Esophagus muscularis mucosa (tissue), 4 donors: ENCODE results near the gene BAZ2A. TPM values are rescaled to one million over a fixed set of nuclear protein-coding genes. Genes with fewer than 3 reads are reported as not detected.

ENCODE experiments used
- DNase-seq: peaks from one replicate; pipeline ENCODE4 v3.0.0-alpha.2; 2017; ENCODE audit errors: extremely low spot score
- H3K27ac ChIP-seq, 4 donors: fragments of 200-600 bp; sonication (generic); replicated peaks in 1 of 4; 1 replicate in 3 of 4; 2 replicates in 1 of 4; pipeline ENCODE4 v1.5.1; 2016 to 2019; ENCODE audit warnings: mild to moderate bottlenecking in 1 of 4
- H3K27me3 ChIP-seq, 4 donors: fragments of 200-600 bp; sonication (generic); one replicate each; pipeline versions ENCODE4 v1.5.1 to v1.6.0; 2016 to 2019
- H3K36me3 ChIP-seq, 4 donors: fragments of 200-600 bp; sonication (generic); one replicate each; pipeline ENCODE4 v1.5.1; 2016 to 2019
- H3K4me1 ChIP-seq, 4 donors: fragments of 200-600 bp; sonication (generic); one replicate each; pipeline ENCODE4 v1.5.1; 2016 to 2019
- H3K4me3 ChIP-seq, 4 donors: fragments of 200-600 bp; sonication (generic); 1 replicate in 2 of 4; 2 replicates in 2 of 4; pipeline ENCODE4 v1.5.1; 2016 to 2019; ENCODE audit warnings: mild to moderate bottlenecking in 4 of 4, moderate library complexity in 1 of 4
- H3K9me3 ChIP-seq, 4 donors: fragments of 200-600 bp; sonication (generic); 1 replicate in 3 of 4; 2 replicates in 1 of 4; pipeline ENCODE4 v1.5.1; 2016 to 2019
- EP300 ChIP-seq: sonication (generic); formaldehyde crosslinking; IDR thresholded peaks from one replicate; pipeline ENCODE4 v1.6.1; 2017; ENCODE audit warnings: antibody characterized with exemption
- POLR2A ChIP-seq: fragments of 450-650 bp; IDR thresholded peaks from one replicate; pipeline ENCODE4 v1.6.1; 2017; ENCODE audit warnings: antibody characterized with exemption, moderate library complexity, mild to moderate bottlenecking, low read depth
- POLR2AphosphoS5 ChIP-seq, 2 donors: sonication (generic); formaldehyde crosslinking; IDR thresholded peaks; one replicate each; pipeline ENCODE4 v1.6.1; 2017; ENCODE audit warnings: antibody characterized with exemption in 2 of 2
- WGBS: methylation state at CpG from one replicate; pipeline ENCODE4 v1.1.5; 2018; 5-methylcytosine and 5-hydroxymethylcytosine counted together
- intact Hi-C: fragments of 100-400 bp; cut with DNase I; formaldehyde crosslinking; loops from one replicate; pipeline ENCODE4 v1.15.1; 2023
- total RNA-seq, 4 donors: library from RNA; depleted of rRNA; stranded (reverse); fragments of >200 nt; gene quantifications; one replicate each; pipeline versions ENCODE4 v1.1.0 to v1.2.1, GENCODE V29; 2016
- TF ChIP-seq, protein P1 (sequence below), 3 experiments: fragments of 200-600 bp in 2 of 3; fragments of 450-650 bp in 1 of 3; sonication (generic) in 2 of 3; IDR thresholded peaks; one replicate each; pipeline ENCODE4 v1.5.1; 2017 to 2019; ENCODE audit warnings: antibody characterized with exemption in 3 of 3, mild to moderate bottlenecking in 2 of 3, moderate library complexity in 1 of 3

The BAZ2A gene
- total RNA-seq, 4 donors from 2014 or later, result 45.4 to 65.6 (median 61.5) TPM

DNA sequence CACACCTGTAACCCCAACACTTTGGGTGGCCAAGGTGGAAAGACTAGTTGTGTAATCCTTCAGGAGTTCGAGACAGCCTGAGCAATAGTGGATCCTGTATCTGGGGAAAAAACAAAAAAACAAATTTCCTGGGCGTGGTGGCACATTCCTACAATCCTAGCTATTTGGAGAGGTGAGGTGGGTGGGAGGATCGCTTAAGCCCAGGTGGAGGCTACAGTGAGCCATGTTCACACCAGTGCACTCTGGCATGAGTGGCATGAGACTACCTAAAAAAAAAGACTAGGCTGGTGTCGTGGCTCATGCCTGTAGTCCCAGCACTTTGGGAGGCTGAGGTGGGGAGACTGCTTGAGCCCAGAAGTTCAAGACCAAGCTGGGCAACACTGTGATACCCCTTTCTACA is 40.7 kb upstream of the BAZ2A start:
- H3K4me3 ChIP-seq, result no peak overlapping the region
- H3K36me3 ChIP-seq, result peaks cover 29 to 68% (median 56%) of the 10 kb centered on the region in 4 donors
- intact Hi-C loops, result no loop called here
- H3K9me3 ChIP-seq, result no peaks in the 10 kb centered on the region
- peaks cover 11 to 58% (median 39%) of the 10 kb centered on the region in 4 donors for H3K4me1 ChIP-seq
- H3K27me3 ChIP-seq, result no peaks in the 10 kb centered on the region
- no peak overlapping the region for H3K27ac ChIP-seq
- 91% methylated on average over 4 of the region's 4 CpGs for WGBS
- no peak for TF ChIP-seq EP300
- TF ChIP-seq, protein P1, sequence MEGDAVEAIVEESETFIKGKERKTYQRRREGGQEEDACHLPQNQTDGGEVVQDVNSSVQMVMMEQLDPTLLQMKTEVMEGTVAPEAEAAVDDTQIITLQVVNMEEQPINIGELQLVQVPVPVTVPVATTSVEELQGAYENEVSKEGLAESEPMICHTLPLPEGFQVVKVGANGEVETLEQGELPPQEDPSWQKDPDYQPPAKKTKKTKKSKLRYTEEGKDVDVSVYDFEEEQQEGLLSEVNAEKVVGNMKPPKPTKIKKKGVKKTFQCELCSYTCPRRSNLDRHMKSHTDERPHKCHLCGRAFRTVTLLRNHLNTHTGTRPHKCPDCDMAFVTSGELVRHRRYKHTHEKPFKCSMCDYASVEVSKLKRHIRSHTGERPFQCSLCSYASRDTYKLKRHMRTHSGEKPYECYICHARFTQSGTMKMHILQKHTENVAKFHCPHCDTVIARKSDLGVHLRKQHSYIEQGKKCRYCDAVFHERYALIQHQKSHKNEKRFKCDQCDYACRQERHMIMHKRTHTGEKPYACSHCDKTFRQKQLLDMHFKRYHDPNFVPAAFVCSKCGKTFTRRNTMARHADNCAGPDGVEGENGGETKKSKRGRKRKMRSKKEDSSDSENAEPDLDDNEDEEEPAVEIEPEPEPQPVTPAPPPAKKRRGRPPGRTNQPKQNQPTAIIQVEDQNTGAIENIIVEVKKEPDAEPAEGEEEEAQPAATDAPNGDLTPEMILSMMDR (IDR thresholded peaks at IDR 0.05), result no peak
- TF ChIP-seq POLR2AphosphoS5 (IDR thresholded peaks at IDR 0.05), result no peak
- TF ChIP-seq POLR2A, result no peak
- DNase-seq, result no peak

DNA sequence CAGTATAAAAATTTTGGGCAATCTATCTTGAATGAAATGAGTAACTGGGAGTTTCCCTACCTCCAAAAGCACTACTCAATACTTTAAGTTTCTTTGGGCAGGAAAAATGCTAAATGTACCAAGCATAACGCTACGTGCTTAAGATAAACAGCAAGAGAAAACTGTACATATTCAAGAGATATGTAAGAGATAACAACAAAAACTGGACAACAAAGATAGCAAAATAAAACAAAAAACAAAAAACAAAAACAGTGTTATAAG is 38.0 kb upstream of the BAZ2A start:
- intact Hi-C loops, result no loop called here
- WGBS, result 92% methylated on average over 2 of the region's 2 CpGs
- DNase-seq, result no peak
- Histone ChIP-seq H3K27me3 (no peaks in the 10 kb centered on the region), H3K9me3 (no peaks in the 10 kb centered on the region), H3K4me1 (peaks cover 11 to 39% (median 23%) of the 10 kb centered on the region in 4 donors), H3K36me3 (peaks cover 39 to 95% (median 83%) of the 10 kb centered on the region in 4 donors), H3K27ac (no peak overlapping the region), H3K4me3 (no peak overlapping the region)
- TF ChIP-seq, protein P1 (IDR thresholded peaks at IDR 0.05), result no peak

DNA sequence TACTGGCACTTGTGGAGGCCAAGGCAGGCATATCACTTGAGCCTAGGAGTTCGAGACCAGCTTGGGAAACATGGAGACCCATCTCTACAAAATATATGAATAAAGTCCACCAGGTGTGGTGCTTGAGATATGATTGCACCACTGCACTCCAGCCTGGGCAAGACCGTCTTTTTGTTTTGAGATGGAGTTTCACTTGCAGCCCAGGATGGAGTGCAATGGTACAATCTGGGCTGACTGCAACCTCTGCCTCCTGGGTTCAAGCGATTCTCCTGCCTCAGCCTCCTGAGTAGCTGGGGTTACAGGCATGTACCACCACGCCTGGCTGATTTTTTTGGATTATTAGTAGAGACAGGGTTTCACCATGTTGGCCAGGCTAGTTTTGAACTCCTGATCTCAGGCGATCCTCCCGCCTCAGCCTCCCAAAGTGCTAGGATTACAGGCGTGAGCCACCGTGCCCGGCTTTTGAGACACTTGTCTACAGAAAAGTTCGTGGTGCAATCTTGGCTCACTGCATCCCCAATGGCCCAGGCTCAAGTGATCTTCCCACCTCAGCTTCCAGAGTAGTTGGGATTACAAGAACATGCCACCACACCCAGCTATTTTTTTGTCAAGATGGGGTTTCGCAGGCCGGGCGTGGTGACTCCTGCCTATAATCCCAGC is 32.0 kb upstream of the BAZ2A start:
- intact Hi-C loops, result no loop called here
- peaks cover 10 to 58% (median 50%) of the 10 kb centered on the region in 4 donors for H3K36me3 ChIP-seq

DNA sequence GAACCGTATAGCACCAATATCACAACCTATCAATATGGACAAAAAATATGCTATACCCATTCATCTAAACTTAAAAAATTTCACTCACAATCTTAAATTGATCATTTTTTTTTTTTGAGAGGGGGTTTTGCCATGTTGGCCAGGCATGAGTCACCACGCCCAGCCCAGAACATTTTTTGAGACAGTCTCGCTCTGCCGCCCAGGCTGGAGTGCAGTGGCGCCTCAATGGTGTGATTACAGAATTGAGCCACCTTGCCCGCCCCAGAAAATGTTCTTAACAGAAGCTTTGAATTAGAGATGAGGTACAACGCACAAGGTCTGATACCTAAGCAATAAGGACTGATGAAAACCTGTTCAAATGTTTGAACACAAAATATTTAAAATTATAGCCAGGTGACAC is 31.4 kb upstream of the BAZ2A start:
- Histone ChIP-seq H3K27me3 (no peaks in the 10 kb centered on the region), H3K36me3 (peaks cover 10 to 53% (median 45%) of the 10 kb centered on the region in 4 donors), H3K4me1 (no peaks in the 10 kb centered on the region), H3K9me3 (no peaks in the 10 kb centered on the region), H3K4me3 (no peak overlapping the region), H3K27ac (no peak overlapping the region)
- WGBS, result 95% methylated on average over 7 of the region's 7 CpGs
- no peak for DNase-seq
- intact Hi-C loops, result no loop called here
- no peak for TF ChIP-seq POLR2A
- no peak for TF ChIP-seq EP300
- no peak for TF ChIP-seq POLR2AphosphoS5 (IDR thresholded peaks at IDR 0.05)
- TF ChIP-seq, protein P1 (IDR thresholded peaks at IDR 0.05), result no peak

More for the DNA sequence above, 32.0 kb upstream of the BAZ2A start:
- no peak for TF ChIP-seq EP300
- no peak for TF ChIP-seq POLR2A
- peak in 1 of 2 donors; percentile 2 for TF ChIP-seq POLR2AphosphoS5 (IDR thresholded peaks at IDR 0.05)
- TF ChIP-seq, protein P1 (IDR thresholded peaks at IDR 0.05), result no peak
- Histone ChIP-seq H3K9me3 (no peaks in the 10 kb centered on the region), H3K27me3 (no peaks in the 10 kb centered on the region), H3K4me3 (no peak overlapping the region), H3K27ac (no peak overlapping the region), H3K4me1 (no peaks in the 10 kb centered on the region)
- WGBS, result 79% methylated on average over 7 of the region's 13 CpGs
- DNase-seq, result no peak

GRCh38 chr12:56658921-56659320 is 28.8 kb upstream of the BAZ2A start:
- Histone ChIP-seq H3K4me3 (no peak overlapping the region), H3K36me3 (peaks cover 5 to 26% (median 19%) of the 10 kb centered on the region in 4 donors), H3K27me3 (no peaks in the 10 kb centered on the region), H3K4me1 (no peaks in the 10 kb centered on the region), H3K27ac (no peak overlapping the region), H3K9me3 (no peaks in the 10 kb centered on the region)
- 96% methylated on average over 1 of the region's 1 CpG for whole genome bisulfite sequencing
- TF ChIP-seq, protein P1 (IDR thresholded peaks at IDR 0.05), result no peak
- TF ChIP-seq POLR2A, result no peak
- no peak for TF ChIP-seq POLR2AphosphoS5 (IDR thresholded peaks at IDR 0.05)
- no peak for TF ChIP-seq EP300
- no peak for DNase-seq
- intact Hi-C loops, result no loop called here
